HG03139 (cell line): ENCODE measurements around the gene MINDY2.
"Not testable (repeated sequence)": the region's sequence is repeated elsewhere in the genome, so short reads cannot be mapped to it uniquely, and the experiment has no call there.

Experiments used
- ATAC-seq: cut with Tn5 transposase; IDR thresholded peaks from one replicate; pipeline ENCODE4 v1.9.1; 2021; ENCODE audit not compliant: unreplicated experiment

Gene MINDY2

GRCh38 chr15:58752716-58753115 lies 18.4 kb upstream of the MINDY2 start:
- no peak for ATAC-seq

GRCh38 chr15:58755350-58755749 lies 15.8 kb upstream of the MINDY2 start:
- ATAC-seq: no peak

- no peak for ATAC-seq
Observed at GRCh38 chr15:58755956-58756355, 15.1 kb upstream of the MINDY2 start.

GRCh38 chr15:58758141-58758540 lies 13.0 kb upstream of the MINDY2 start:
- no peak for ATAC-seq

GRCh38 chr15:58760385-58761009 lies 10.6 kb upstream of the MINDY2 start:
- ATAC-seq: no peak

GRCh38 chr15:58761010-58761388 lies 10.1 kb upstream of the MINDY2 start:
- ATAC-seq: no peak

GRCh38 chr15:58762285-58762684 lies 8.8 kb upstream of the MINDY2 start:
- no peak for ATAC-seq

GRCh38 chr15:58762731-58763130 lies 8.4 kb upstream of the MINDY2 start:
- ATAC-seq: no peak

- ATAC-seq: no peak
Observed at GRCh38 chr15:58764468-58764867, 6.6 kb upstream of the MINDY2 start.

- no peak for ATAC-seq
Observed at GRCh38 chr15:58766290-58766689, 4.8 kb upstream of the MINDY2 start.

GRCh38 chr15:58768601-58769004 lies 2.5 kb upstream of the MINDY2 start:
- ATAC-seq: not testable (repeated sequence)

- no peak for ATAC-seq
Observed at GRCh38 chr15:58770519-58770856, 614 bp upstream of the MINDY2 start.

GRCh38 chr15:58771621-58772250 lies 634 bp downstream of the MINDY2 start:
- peak; percentile 5 for ATAC-seq

- no peak for ATAC-seq
Observed at GRCh38 chr15:58773024-58773423, 1.9 kb downstream of the MINDY2 start.

- ATAC-seq: no peak
Observed at GRCh38 chr15:58775402-58775801, 4.3 kb downstream of the MINDY2 start.

GRCh38 chr15:58777107-58777506 lies 6.0 kb downstream of the MINDY2 start:
- ATAC-seq: no peak

GRCh38 chr15:58779554-58779953 lies 8.5 kb downstream of the MINDY2 start:
- ATAC-seq: no peak

- ATAC-seq: no peak
Observed at GRCh38 chr15:58785355-58785754, 14.3 kb downstream of the MINDY2 start.

GRCh38 chr15:58788056-58788710 lies 17.1 kb downstream of the MINDY2 start:
- no peak for ATAC-seq

- no peak for ATAC-seq
Observed at GRCh38 chr15:58793862-58794261, 22.8 kb downstream of the MINDY2 start.

- ATAC-seq: no peak
Observed at GRCh38 chr15:58795825-58796224, 24.7 kb downstream of the MINDY2 start.

- ATAC-seq: no peak
Observed at GRCh38 chr15:58797505-58797904, 26.4 kb downstream of the MINDY2 start.

- no peak for ATAC-seq
Observed at GRCh38 chr15:58805095-58805494, 34.0 kb downstream of the MINDY2 start.
